Stimulated activated CD4-positive, alpha-beta T cell treated with anti-CD3 and anti-CD28 coated beads, Interleukin-2, amount 100 ng/mL, for 4 hours (primary cell): ENCODE results near the gene SSX2IP.
"Not testable (repeated sequence)": the region's sequence is repeated elsewhere in the genome, so short reads cannot be mapped to it uniquely, and the experiment has no call there.

Experiments
- DNase-seq: peaks from one replicate; pipeline ENCODE4 v3.0.0-alpha.2; 2020; ENCODE audit warnings: low read depth

SSX2IP gene

DNA sequence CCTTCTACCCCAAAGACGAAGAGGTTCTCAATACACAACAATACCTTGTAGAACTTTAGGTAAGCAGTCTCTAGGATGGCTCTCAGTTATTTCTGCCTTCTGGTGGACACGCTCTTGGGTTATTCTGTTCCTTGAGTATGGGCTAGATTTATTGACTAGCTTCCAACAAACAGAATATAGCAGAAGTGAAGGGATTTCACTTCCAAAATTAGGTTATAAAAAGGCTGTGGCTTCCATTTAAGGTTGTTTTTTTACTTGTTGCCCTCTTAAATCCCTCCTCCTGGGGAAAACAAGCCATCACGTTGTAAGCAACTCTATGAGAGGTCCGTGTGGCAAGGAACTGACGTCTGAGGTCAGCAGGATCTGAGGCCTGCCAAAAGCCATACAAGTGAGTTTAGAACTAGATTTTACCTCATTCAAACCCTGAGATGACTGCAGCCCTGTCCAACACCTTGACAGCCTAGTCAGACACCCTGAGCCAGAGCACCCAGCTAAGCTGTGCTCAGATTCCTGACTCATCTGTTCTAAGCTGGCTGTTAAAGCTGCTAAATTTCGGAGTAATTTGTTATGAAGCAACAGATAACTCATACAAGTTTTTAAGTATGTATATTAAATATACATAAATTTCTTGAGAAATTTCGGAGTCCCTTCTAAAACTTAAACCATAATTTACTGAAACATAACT, 12.7 kb downstream of the SSX2IP start:
- DNase-seq = no peak

DNA sequence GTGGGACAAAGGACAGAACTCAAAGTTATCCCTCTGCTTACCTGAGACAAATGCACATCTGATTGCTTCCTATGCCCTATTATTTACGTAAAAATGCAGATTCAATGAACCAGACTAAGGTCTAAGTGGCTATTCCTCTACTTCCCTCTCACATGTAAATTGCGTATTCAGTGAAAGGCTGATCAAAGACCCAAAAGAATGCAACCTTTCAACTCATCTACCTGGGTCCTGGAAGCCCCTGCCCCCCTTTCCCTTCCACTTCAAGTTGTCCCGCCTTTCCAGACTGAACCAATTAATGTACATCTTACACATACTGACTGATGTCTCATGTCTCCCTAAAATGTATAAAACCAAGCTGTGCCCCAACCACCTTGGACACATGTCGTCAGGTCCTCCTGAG, 14.6 kb downstream of the SSX2IP start:
- DNase-seq = no peak

DNA sequence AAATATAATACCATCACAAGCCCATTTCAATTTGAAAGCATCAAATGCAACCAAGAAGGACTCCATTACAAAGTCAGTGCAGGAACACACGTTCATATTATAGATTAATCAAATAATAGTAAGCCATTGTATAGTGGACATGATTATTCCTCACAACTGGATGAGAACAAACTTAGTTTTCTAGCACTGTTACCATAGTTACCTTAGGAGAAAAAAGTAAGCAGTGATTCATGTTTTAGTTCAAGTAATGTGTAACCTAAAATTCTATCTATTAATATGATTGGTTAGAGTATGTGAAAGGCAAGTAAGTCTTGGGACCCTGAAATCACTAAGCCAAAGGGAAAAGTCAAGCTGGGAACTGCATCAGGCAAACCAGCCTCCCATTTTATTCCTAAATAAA, 15.2 kb downstream of the SSX2IP start:
- no peak for DNase-seq

DNA sequence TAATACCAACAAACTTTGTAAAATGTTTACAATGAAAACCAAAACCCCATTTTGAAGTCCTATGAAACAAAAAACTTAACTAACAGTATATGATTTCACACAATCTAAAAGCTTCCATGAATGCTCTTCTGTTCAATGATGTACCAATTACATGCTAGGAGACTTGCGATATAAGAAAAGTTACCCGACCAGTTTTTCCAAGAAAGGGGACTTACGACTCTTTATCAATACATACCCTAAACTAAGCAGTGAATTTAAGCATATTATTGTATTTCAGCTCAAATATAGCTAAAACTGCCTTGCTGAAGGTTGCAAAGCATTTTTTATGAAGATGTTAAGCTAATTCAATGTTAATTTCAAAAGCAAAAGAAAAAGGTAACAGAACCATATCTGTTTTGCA, 15.6 kb downstream of the SSX2IP start:
- DNase-seq = no peak

DNA sequence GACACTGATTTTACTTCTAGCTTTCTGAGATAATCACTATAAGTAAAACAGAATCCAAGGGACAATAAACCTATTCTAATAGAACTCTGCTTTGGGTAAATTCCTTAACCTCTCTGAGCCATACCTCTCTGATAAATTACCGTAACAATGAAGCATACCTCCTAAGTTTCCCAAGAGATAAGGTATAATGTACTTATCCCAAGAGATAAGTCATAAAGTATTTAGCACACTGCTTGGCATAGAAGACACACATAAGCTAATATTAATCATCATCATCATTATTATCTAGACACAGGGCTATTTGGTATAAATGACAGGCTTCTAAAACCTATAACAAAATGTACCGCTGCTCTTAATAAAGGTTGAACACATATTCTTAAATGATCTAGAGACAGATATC, 16.2 kb downstream of the SSX2IP start:
- no peak for DNase-seq

DNA sequence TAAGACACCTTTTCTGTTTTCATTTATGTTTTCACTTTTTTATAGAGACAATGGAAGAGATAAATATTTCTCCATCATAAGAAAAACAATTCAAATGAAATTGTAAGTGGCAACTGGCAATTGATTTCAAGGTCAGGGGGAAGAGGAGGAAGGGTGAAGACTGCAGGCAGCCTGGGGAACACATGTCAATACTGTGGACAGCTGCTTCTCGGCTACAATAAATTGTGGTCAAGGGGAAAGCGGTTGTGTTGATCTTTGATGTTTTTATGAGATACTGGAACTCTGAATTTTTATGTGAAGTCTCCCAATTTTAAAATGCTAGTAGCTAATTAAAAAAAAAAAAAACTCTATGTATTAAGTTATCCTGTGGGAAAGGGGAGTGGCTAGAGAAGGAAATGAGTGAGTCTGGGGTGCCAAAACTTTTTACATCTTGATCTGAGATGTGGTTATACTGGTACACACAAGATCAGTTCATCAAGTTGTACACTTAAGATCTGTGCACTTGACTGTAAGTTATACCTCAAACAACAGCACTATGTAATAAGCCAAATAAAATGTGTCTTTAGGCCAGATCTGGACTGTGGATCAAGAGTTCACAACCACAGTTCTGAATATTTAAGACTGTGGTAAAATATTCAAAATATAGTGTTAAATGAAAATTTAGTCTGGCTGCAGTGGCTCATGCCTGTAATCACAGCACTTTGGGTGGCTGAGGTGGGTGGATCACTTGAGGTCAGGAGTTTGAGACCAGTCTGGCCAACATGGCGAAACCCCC, 18.0 kb downstream of the SSX2IP start:
- no peak for DNase-seq

DNA sequence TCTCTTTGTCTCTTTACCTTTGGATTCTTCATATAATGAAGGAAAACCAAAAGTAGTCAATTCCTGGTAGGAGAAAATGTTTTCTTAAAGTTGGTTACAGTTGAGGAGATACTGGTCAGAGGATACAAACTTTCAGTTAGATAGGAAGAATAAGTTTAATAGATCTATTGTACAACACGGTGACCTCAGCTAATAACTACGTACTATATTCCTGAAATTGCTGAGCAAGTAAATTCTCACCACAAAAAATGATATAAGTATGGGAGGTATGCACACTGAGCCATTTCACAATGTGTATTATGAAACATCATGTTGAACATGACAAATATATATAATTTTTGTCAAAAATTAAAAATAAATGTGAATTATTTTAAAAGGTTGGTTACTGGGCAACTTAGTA, 20.4 kb downstream of the SSX2IP start:
- no peak for DNase-seq

DNA sequence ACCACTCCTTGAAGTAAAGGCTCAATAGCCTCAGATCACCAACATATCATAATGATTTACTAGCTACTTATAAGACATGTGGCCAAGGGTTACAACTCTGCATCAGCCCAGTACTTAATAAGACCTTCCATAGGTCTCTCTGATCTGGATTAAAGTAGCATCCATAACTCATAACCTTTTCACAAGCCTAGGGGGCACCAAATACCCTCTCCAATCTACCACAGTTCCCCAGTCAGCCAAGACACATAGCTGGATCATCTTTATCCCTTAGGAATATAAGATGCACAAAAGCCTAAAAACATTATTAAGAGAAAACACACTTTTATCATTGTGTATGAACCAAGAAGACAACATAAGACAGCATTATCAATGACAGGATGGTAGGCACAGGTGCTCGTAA, 22.1 kb downstream of the SSX2IP start:
- no peak for DNase-seq

DNA sequence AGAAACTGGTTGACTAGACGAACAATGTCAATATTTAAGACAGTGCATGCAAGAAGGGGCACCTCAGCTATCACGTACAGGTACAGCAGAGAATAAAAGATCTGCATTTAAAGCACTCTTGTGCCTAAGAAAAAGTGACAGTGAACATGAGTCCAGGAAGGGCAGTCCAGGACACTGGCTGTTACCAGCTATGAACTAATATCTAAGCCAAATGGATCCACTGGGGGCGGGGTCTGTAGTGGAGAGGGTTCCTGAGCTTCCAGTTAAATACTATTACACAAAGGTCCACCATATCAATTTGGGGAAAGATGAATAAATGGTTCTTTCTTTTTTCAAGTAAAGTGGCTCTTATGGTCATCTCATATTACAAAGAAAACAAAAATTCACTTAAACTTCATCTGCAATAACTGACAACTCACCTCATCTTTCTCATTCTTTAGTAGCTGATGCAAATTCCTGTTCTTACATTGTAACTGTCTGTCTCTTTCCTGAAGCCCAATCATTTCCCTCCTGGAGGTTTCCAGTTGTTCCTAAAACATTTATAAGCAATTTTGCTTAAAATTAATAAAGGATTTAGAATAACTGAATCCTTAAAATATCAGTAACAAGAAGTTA, 24.5 kb downstream of the SSX2IP start:
- no peak for DNase-seq

DNA sequence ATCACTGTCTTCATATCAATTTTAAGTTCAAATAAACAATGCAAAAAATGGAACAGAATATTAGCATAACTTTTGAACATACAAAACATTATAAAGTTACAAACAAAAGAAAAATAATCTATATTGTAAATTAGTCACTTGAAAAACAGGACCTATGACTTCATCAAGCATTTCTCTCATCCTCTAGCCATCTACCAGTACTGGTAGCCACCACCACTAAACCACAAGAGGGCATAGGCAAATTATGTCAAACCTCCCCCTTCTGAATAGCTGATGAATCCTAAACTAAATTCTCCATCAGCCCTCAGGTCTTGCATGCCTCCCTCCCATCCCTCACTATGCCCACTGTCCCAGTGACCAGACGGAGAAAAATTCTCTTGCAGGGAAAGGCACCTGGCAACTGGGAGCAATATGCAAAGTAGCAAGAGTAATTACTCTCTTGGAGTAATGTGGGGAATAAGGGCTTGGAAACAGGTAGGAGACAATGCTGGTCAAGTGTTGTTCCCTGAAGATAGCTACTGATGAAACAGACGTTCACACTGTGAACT, 37.1 kb downstream of the SSX2IP start:
- no peak for DNase-seq

DNA sequence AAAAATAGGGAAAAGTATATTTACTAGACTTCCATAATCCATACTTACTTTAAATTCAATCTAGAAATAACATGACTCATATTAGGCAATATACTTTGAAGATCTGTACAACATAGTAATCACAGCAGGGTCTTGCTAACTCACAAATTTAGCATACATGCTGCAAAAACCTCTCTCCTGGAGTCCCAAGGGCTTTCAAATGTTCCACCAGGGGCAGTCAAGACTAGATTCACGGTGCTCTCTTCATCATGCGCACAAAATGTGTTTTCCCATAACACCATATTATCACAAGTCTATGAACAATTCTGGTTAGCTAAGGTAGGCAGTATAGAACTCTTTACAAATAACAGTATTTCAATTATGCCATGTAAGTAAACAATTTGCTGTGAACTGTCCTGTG, 45.8 kb downstream of the SSX2IP start:
- no peak for DNase-seq

DNA sequence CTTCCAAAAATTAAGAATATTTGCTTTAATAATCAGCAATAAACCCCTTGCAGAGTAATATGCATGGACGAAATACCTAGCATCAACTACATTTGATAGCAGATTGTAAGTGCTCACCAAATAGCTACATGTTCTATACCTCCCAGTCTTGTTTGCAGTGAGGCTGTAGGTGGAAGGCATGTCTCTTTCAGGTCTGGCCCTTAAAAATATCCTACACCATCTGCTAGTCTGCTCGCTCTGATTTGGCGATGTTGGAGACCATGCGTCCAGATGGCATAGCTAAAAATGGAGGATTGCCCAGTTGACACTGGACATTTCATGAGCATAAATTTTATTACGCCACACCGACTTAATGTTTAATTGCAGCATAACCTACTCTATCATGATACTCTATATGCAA, 47.1 kb downstream of the SSX2IP start:
- DNase-seq = no peak

DNA sequence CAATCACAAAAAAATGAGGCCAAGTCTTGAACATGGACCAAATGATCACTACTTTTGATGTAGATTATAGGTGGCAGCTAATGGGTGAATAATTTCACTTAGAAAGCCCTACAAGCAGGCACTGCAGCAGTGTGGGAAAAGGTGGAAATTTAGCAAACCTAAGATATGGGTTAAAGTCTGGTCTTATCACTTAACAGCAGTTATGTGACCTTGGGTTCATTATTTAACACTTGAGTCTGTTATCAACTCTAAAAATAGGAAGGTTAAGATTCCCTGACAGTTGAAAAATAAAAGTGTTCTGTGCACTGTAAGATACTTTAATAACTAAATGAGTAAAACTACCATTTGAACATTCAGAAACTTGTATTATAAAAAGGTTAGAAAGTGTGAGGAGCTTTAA, 47.5 kb downstream of the SSX2IP start:
- no peak for DNase-seq

DNA sequence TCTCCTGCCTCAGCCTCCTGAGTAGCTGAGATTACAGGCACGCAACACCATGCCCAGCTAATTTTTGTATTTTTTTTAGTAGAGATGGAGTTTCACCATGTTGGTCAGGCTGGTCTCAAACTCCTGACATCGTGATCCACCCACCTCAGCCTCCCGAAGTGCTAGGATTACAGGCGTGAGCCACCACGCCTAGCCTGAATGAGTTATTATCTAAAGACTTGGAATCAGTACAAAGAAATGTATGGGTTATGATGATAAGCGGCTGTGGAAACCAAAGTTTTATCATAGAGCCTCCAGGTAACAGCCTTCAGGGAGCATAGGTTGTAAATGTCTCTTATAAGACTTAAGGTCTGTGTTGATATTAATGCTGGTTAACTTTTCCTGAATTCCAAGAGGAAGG, 50.5 kb downstream of the SSX2IP start:
- DNase-seq = not testable (repeated sequence)

DNA sequence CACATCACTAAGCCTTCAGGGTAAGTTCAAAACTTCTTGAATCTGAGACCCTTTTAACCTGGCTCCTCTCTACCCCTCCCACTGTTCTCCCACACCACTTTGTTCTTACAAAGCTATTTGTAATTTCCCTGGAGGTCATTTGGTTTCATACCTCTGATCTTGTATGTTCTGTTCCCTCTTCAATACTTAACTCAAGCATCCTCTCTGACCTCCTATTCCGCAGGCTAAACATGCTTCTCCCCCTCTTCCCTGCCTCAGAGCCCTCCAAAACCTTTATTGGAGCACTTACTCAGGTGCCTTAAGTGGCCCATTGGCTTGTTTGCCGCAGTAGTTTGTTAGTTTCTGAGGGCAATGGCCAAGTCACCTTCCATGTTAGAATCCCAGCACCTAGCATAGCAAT, 54.8 kb downstream of the SSX2IP start:
- no peak for DNase-seq

DNA sequence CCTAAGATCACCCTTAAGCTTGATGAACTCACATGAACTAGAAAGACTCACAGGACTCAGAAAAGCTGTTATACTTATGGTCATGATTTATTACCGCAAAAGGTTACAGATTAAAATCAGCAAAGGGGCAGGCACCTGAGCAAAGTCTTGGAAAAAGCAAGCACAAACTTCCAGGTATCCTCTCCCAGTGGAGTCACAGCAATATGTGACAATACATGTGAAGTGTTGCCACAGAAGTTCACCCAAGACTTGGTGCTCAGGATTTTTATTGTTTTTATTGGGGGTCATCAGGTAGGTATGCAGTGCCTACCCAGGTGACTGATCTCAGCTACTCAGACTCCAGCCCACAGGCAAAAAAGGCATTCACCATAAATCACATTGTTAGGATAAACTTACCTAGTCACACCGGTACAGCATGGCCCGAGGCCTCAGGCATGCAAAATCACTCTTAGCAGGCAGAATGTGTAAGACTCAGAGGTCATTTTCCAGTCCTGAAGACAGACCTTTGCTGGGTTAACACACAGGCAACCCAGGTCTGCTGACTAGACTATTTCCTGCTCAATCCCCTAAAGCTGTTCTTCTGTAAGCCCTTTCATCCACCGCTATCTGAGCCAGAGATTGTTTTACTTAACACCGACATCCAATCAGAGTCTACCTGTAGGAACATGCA, 55.6 kb downstream of the SSX2IP start:
- DNase-seq = no peak

DNA sequence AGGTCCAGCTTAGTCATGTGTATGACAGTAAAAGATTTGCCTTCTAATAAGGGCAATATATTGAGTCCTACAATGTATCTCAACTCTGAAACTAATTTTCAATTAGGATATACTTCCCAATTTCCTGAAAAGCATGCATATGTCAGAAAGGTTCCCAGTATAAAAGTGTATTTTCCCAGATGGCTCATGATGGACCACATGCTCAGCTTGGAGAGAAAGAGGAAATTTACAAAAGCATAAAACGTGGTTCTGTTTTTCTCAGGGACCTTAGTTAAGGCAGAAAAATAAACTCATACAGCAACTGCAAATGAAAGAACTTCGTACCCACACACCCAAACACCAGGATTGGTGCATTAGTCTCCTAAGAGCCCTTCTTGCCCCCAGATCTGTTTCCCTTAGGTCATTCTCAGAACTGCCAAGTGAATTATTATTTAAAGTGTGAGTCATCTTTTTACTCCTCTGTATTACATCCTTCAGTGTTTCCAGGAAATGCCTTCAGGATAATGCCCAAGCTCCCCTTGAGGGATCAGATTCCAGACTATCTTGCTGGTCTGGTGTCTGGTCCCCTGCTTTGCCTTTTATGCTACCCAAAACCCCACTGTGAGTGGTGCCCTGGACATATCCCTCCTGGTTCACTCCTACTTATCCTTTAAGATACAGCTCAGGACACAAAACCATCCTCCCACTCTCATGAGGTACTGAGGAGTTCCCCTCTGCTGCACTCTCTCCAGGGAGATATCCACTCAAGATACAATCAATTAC, 57.4 kb downstream of the SSX2IP start:
- no peak for DNase-seq

DNA sequence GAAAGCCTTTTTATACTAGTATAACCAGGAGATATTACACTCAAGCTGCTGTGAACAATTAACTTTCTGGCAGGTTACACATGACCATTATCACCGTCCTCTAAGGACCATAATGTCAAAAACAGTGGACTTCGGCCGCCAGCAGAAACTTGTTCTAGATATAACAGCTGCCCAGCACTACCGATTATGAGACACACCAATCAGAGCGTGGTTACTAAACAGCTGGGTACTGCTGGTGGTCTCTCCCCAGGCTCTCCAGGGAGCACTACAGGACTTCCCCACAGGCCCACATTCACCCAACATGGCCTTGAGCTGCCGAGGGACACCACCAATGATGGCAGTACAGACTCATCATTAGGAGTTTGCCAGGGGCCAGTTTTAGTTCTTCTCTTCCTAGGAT, 58.1 kb downstream of the SSX2IP start:
- DNase-seq = no peak

DNA sequence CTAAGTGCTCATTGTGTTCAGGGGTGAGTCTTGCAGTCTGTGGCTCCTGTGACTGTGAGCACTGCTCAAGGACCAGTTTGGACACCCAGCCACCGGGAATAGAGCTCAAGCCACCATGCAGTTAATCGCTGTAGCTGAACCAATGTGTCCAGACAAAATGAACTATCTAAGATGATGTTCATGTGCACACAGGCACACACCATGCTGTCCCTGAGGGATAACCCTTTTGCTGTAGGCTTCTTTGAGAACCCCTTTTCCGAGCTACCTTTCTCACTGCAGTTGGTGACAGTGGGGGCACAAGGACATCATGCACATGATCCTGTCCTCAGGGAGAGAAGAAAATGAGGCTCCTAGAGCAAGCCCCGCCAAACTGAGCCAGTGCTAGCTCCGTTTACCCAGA, 65.4 kb downstream of the SSX2IP start:
- no peak for DNase-seq

DNA sequence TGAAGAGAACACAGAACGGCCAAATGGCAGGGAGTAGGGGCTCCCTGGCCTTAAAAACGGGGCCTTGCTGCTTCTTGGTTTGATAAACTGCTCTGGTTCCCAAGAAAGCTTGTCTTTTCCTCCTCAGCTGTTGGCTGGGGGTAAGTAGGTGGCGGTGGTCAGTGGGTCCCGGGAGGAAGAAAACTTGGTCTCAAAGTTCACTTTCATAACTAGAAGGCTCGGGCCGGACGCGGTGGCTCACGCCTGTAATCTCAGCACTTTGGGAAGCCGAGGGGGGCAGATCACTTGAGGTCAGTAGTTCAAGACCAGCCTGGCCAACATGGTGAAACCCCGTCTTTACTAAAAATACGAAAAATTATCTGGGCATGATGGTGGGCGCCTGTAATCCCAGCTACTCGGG, 68.7 kb downstream of the SSX2IP start:
- no peak for DNase-seq

DNA sequence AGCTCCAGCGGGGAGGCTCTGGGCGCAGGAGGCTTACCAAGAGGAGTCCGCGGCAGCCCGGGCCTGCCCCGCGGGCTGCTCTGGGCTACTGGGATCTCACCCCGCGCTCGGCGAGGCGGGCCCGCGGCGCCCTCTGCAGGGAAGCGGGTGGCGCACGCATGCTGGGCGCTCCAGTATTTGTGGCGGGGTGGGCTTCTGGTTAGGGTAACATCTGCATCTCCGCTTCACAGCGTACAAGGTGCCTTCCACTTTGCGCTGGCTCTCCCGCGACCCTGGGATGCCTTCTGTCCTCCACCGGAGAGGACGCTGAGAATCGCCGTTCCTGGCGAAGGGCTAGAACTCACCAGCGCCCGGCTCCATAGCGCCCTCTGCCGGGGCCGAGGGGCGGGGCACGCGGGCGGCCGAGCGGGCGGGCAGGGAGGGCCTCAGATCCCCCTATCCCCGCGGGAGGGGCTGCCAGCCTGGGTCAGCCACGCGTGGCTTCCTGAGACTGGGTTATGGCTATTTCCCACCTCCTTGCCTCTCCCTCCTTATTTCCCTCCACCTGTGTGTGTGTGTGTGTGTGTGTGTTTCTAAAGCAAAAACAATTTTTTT, 69.4 kb downstream of the SSX2IP start:
- peak; percentile 58 for DNase-seq
